Neural cell (in vitro differentiated cells): ENCODE results near the gene CIITA. TPM values are rescaled to one million over a fixed set of nuclear protein-coding genes. Genes with fewer than 3 reads are reported as not detected.

Experiments used
- H2AFZ ChIP-seq: fragments of 200-600, 300-800 bp; sonication (generic), shearing (Covaris generic); 2 replicates; pipeline ENCODE4 v1.6.0; 2014; ENCODE audit warnings: low read depth, mild to moderate bottlenecking, antibody characterized with exemption, low read length, moderate library complexity
- H3F3A ChIP-seq: fragments of 200-600 bp; shearing (Covaris generic); 2 replicates; pipeline ENCODE4 v1.6.1; 2016; ENCODE audit warnings: mild to moderate bottlenecking, moderate library complexity, mixed read lengths, antibody characterized with exemption, low read length; ENCODE audit not compliant: insufficient read depth, poor library complexity, severe bottlenecking
- H3K27ac ChIP-seq: fragments of 200-600, 300-800 bp; sonication (generic), shearing (Covaris generic); 2 replicates; pipeline ENCODE4 v1.5.1; 2014; ENCODE audit warnings: mild to moderate bottlenecking, low read length, moderate library complexity
- H3K27me3 ChIP-seq: fragments of 300-800, 200-600 bp; sonication (generic), shearing (Covaris generic); 2 replicates; pipeline ENCODE4 v1.6.0; 2014; ENCODE audit warnings: mild to moderate bottlenecking, low read depth, low read length, moderate library complexity; ENCODE audit not compliant: insufficient read depth
- H3K36me3 ChIP-seq: fragments of 300-800, 200-600 bp; sonication (generic), shearing (Covaris generic); 2 replicates; pipeline ENCODE4 v1.5.1; 2014; ENCODE audit warnings: mild to moderate bottlenecking, antibody characterized with exemption, low read length, moderate library complexity; ENCODE audit not compliant: insufficient read depth
- H3K4me2 ChIP-seq: fragments of 300-800, 200-600 bp; sonication (generic), shearing (Covaris generic); 2 replicates; pipeline ENCODE4 v1.6.0; 2014; ENCODE audit warnings: mild to moderate bottlenecking, low read length
- H3K4me3 ChIP-seq: fragments of 300-800, 200-600 bp; sonication (generic), shearing (Covaris generic); 2 replicates; pipeline ENCODE4 v1.5.1; 2014; ENCODE audit warnings: mild to moderate bottlenecking, low read length, moderate library complexity
- H3K79me2 ChIP-seq: fragments of 200-600 bp; shearing (Covaris generic); replicated peaks from 2 replicates; pipeline ENCODE4 v1.6.0; 2014; ENCODE audit warnings: mild to moderate bottlenecking, low read length, moderate library complexity; ENCODE audit not compliant: insufficient read depth
- H3K9ac ChIP-seq: fragments of 300-800, 200-600 bp; sonication (generic), shearing (Covaris generic); 2 replicates; pipeline ENCODE4 v1.6.1; 2016; ENCODE audit warnings: mild to moderate bottlenecking, low read length, mixed read lengths
- H3K9me2 ChIP-seq: fragments of 200-600 bp; shearing (Covaris generic); 2 replicates; pipeline ENCODE4 v1.6.1; 2016; ENCODE audit warnings: mild to moderate bottlenecking, low read length, mixed read lengths; ENCODE audit not compliant: insufficient read depth
- H3K9me3 ChIP-seq: fragments of 200-600, 300-800 bp; sonication (generic), shearing (Covaris generic); 2 replicates; pipeline ENCODE4 v1.6.1; 2016; ENCODE audit warnings: mild to moderate bottlenecking, mixed run types, low read length, moderate library complexity, mixed read lengths
- H4K20me1 ChIP-seq: fragments of 200-600 bp; shearing (Covaris generic); 2 replicates; pipeline ENCODE4 v1.6.1; 2016; ENCODE audit warnings: mild to moderate bottlenecking, mixed run types; ENCODE audit not compliant: insufficient read depth
- MXI1 ChIP-seq: fragments of 450-650 bp; conservative IDR thresholded peaks from 2 replicates; pipeline ENCODE4 v1.6.1; 2014; ENCODE audit warnings: antibody characterized with exemption, mild to moderate bottlenecking; ENCODE audit not compliant: poor library complexity, severe bottlenecking
- POLR2AphosphoS5 ChIP-seq: IDR thresholded peaks from 2 replicates; pipeline ENCODE4 v1.6.1; 2012
- RAD21 ChIP-seq: fragments of 450-650 bp; conservative IDR thresholded peaks from 2 replicates; pipeline ENCODE4 v1.6.1; 2014; ENCODE audit warnings: antibody characterized with exemption, mild to moderate bottlenecking, moderate library complexity
- SMC3 ChIP-seq: fragments of 450-650 bp; conservative IDR thresholded peaks from 2 replicates; pipeline ENCODE4 v1.6.1; 2014; ENCODE audit warnings: antibody characterized with exemption, mild to moderate bottlenecking, moderate library complexity; ENCODE audit not compliant: poor library complexity
- TAF1 ChIP-seq: IDR thresholded peaks from 2 replicates; pipeline ENCODE4 v1.6.1; 2012; ENCODE audit warnings: low read depth
- polyA plus RNA-seq: library from polyadenylated mRNA; depleted of rRNA; stranded (reverse); fragments of >200 nt; gene quantifications from 2 replicates; pipeline ENCODE4 v1.2.3, GENCODE V29; 2014
- TF ChIP-seq, protein P1 (sequence below): IDR thresholded peaks from 2 replicates; pipeline ENCODE4 v1.6.1; 2012; ENCODE audit warnings: borderline replicate concordance

Gene CIITA
- polyA plus RNA-seq, 1 donor from 2014 or later, result not detected

DNA sequence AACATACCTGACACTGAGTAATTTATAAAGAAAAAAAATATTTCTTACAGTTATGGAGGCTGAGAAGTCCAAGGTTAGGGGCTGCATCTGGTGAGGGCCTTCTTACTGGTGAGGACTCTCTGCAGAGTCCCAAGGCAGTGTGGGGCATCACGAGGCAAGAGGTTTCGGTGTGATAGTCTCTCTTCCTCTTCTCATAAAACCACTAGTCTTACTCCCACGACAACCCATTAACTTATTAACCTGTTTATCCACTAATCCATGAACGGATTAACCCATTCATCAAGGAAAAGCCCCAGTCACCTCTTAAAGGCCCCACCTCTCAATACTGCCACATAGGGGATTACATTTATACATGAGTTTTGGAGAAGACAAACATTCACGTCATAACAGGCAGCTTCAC lies 20.1 kb downstream of the CIITA start:
- Histone ChIP-seq H4K20me1 (no peaks in the 10 kb centered on the region), H3K9me2 (no peaks in the 10 kb centered on the region), H3F3A (no peaks in the 10 kb centered on the region), H3K4me2 (no peak overlapping the region), H3K9ac (no peak overlapping the region), H3K27ac (no peak overlapping the region), H2AFZ (no peak overlapping the region), H3K9me3 (no peaks in the 10 kb centered on the region), H3K27me3 (peaks cover 18% of the 10 kb centered on the region), H3K79me2 (no peaks in the 10 kb centered on the region), H3K4me3 (no peak overlapping the region), H3K36me3 (no peaks in the 10 kb centered on the region)
- TF ChIP-seq MXI1, result no peak
- TF ChIP-seq, protein P1, sequence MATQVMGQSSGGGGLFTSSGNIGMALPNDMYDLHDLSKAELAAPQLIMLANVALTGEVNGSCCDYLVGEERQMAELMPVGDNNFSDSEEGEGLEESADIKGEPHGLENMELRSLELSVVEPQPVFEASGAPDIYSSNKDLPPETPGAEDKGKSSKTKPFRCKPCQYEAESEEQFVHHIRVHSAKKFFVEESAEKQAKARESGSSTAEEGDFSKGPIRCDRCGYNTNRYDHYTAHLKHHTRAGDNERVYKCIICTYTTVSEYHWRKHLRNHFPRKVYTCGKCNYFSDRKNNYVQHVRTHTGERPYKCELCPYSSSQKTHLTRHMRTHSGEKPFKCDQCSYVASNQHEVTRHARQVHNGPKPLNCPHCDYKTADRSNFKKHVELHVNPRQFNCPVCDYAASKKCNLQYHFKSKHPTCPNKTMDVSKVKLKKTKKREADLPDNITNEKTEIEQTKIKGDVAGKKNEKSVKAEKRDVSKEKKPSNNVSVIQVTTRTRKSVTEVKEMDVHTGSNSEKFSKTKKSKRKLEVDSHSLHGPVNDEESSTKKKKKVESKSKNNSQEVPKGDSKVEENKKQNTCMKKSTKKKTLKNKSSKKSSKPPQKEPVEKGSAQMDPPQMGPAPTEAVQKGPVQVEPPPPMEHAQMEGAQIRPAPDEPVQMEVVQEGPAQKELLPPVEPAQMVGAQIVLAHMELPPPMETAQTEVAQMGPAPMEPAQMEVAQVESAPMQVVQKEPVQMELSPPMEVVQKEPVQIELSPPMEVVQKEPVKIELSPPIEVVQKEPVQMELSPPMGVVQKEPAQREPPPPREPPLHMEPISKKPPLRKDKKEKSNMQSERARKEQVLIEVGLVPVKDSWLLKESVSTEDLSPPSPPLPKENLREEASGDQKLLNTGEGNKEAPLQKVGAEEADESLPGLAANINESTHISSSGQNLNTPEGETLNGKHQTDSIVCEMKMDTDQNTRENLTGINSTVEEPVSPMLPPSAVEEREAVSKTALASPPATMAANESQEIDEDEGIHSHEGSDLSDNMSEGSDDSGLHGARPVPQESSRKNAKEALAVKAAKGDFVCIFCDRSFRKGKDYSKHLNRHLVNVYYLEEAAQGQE, result no peak
- no peak for TF ChIP-seq RAD21
- TF ChIP-seq TAF1, result no peak
- no peak for TF ChIP-seq SMC3

DNA sequence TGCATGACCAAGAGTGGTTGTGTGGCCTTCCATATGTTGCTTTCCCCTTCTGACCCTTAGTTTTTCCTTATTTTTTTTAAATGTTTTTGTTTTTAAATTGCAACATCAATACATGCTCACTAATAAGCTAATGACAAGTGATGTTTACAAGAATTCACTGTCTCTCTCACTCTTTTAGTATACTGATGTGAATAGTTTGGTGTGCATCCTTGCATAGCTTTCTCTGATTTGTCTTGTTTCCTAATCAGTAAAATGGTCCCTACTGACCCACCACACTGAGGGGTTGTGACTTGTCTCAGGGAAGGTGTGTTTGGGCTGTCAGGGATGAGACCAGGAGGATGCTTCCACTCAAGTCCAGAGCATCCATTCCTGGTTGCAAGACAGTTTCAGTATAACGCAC lies 26.0 kb downstream of the CIITA start:
- Histone ChIP-seq H3K9ac (no peak overlapping the region), H3K36me3 (no peaks in the 10 kb centered on the region), H3K9me3 (no peaks in the 10 kb centered on the region)

DNA sequence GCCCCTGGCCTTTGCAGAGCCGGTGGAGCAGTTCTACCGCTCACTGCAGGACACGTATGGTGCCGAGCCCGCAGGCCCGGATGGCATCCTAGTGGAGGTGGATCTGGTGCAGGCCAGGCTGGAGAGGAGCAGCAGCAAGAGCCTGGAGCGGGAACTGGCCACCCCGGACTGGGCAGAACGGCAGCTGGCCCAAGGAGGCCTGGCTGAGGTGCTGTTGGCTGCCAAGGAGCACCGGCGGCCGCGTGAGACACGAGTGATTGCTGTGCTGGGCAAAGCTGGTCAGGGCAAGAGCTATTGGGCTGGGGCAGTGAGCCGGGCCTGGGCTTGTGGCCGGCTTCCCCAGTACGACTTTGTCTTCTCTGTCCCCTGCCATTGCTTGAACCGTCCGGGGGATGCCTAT lies 29.5 kb downstream of the CIITA start:
- Histone ChIP-seq H4K20me1 (no peaks in the 10 kb centered on the region), H2AFZ (no peak overlapping the region), H3K9me3 (no peaks in the 10 kb centered on the region), H3K36me3 (no peaks in the 10 kb centered on the region), H3F3A (no peaks in the 10 kb centered on the region), H3K4me2 (no peak overlapping the region), H3K27me3 (no peaks in the 10 kb centered on the region), H3K9ac (no peak overlapping the region), H3K79me2 (no peaks in the 10 kb centered on the region), H3K4me3 (no peak overlapping the region), H3K9me2 (no peaks in the 10 kb centered on the region), H3K27ac (no peak overlapping the region)
- no peak for TF ChIP-seq POLR2AphosphoS5
- TF ChIP-seq MXI1, result no peak

More for the DNA sequence above, 26.0 kb downstream of the CIITA start:
- no peak overlapping the region for H2AFZ ChIP-seq
- H3K79me2 ChIP-seq, result no peaks in the 10 kb centered on the region
- H3K27me3 ChIP-seq, result no peaks in the 10 kb centered on the region
- H4K20me1 ChIP-seq, result no peaks in the 10 kb centered on the region
- no peaks in the 10 kb centered on the region for H3K9me2 ChIP-seq
- TF ChIP-seq RAD21, result no peak
- no peak overlapping the region for H3K4me3 ChIP-seq
- no peak overlapping the region for H3K4me2 ChIP-seq
- no peaks in the 10 kb centered on the region for H3F3A ChIP-seq
- no peak overlapping the region for H3K27ac ChIP-seq
